ENCODE measurements around the gene MOGAT3.

MOGAT3 gene

GRCh38 chr7:101164071-101164840 is 36.6 kb downstream of the MOGAT3 start:
- DNase-seq (ENCODE audit: extremely low spot score, insufficient read length, low read depth) (no peak), FAIRE-seq (no peak)

GRCh38 chr7:101163279-101164070 is 37.4 kb downstream of the MOGAT3 start:
- DNase-seq (ENCODE audit: extremely low spot score, insufficient read length, low read depth) (no peak), FAIRE-seq (no peak)

- FAIRE-seq (no peak), DNase-seq (ENCODE audit: extremely low spot score, insufficient read length, low read depth) (no peak)
Measured at GRCh38 chr7:101162551-101163278, 38.1 kb downstream of the MOGAT3 start.

GRCh38 chr7:101161692-101162471 is 39.0 kb downstream of the MOGAT3 start:
- FAIRE-seq (no peak), DNase-seq (ENCODE audit: extremely low spot score, insufficient read length, low read depth) (no peak)

- FAIRE-seq, result no peak
- DNase-seq (ENCODE audit: extremely low spot score, insufficient read length, low read depth), result no peak
Measured at GRCh38 chr7:101160910-101161309, 39.9 kb downstream of the MOGAT3 start.

- DNase-seq (ENCODE audit: extremely low spot score, insufficient read length, low read depth) (no peak), FAIRE-seq (no peak)
Measured at GRCh38 chr7:101159696-101160674, 40.9 kb downstream of the MOGAT3 start.

GRCh38 chr7:101156866-101157589 is 43.8 kb downstream of the MOGAT3 start:
- no peak for DNase-seq (ENCODE audit: extremely low spot score, insufficient read length, low read depth)
- FAIRE-seq, result no peak

- no peak for DNase-seq (ENCODE audit: extremely low spot score, insufficient read length, low read depth)
Measured at GRCh38 chr7:101156277-101156676, 44.6 kb downstream of the MOGAT3 start.

GRCh38 chr7:101155303-101155702 is 45.5 kb downstream of the MOGAT3 start:
- no peak for DNase-seq (ENCODE audit: extremely low spot score, insufficient read length, low read depth)
- no peak for FAIRE-seq

More at GRCh38 chr7:101156277-101156676, 44.6 kb downstream of the MOGAT3 start:
- FAIRE-seq, result no peak

GRCh38 chr7:101154693-101155102 is 46.1 kb downstream of the MOGAT3 start:
- DNase-seq (ENCODE audit: extremely low spot score, insufficient read length, low read depth) (no peak), FAIRE-seq (no peak)

- FAIRE-seq, result peak; percentile 93
- DNase-seq (ENCODE audit: extremely low spot score, insufficient read length, low read depth), result peak; percentile 96
Measured at GRCh38 chr7:101153969-101154692, 46.7 kb downstream of the MOGAT3 start, which contains the start of gene AP1S1. TSS of gene AP1S1 (plus strand) at chr7:101154476. CDS start at chr7:101154515, 39 bp downstream.

GRCh38 chr7:101151908-101152651 is 48.8 kb downstream of the MOGAT3 start:
- FAIRE-seq (no peak), DNase-seq (ENCODE audit: extremely low spot score, insufficient read length, low read depth) (no peak)

Measured in GM18507 (cell line).